HepG2 (cell line): Measurements from ENCODE around the gene SMIM9. TPM values are rescaled to one million over a fixed set of nuclear protein-coding genes. Genes with fewer than 3 reads are reported as not detected.

Experiments used
- ATAC-seq: fragments of 200-7000 bp; cut with Tn5 transposase; 3 replicates; pipeline ENCODE4 v1.9.1; 2020; ENCODE audit warnings: mild to moderate bottlenecking, moderate library complexity
- BruUV-seq: library from RNA; stranded (reverse); fragments of 400-500 nt; replicated peaks from 2 replicates; lab custom pipeline; 2021; lab: Mats Ljungman, UMichigan
- CTCF ChIA-PET: fragments of 300-600 bp; formaldehyde crosslinking; extraction: SDS; loops from one replicate; lab custom pipeline; 2021; ENCODE audit warnings: low total read pairs, inconsistent platforms, low intra/inter-chr PET ratio; lab: Yijun Ruan, JAX
- POLR2A ChIA-PET: fragments of 350-600 bp; sonication (Branson Sonifier 250); formaldehyde crosslinking; loops from one replicate; lab custom pipeline; 2020; ENCODE audit warnings: antibody characterized with exemption, inconsistent platforms; lab: Yijun Ruan, JAX
- DNase-seq: peaks from one replicate; pipeline ENCODE4 v3.0.0-alpha.2; 2015; ENCODE audit warnings: low spot score
- FAIRE-seq: peaks from 3 replicates; lab custom pipeline; 2011; peaks lifted over from hg19 to GRCh38; lab: Jason Lieb, UNC
- H2AFZ ChIP-seq: one replicate; pipeline ENCODE4 v1.6.1; 2011; ENCODE audit warnings: low read length, inconsistent platforms
- H3K27ac ChIP-seq: fragments of 300-600 bp; 3 replicates; pipeline ENCODE4 v1.8.0; 2011; ENCODE audit warnings: mixed run types, mild to moderate bottlenecking, mixed read lengths, low read length, inconsistent platforms; ENCODE audit not compliant: insufficient read depth; ENCODE audit errors: extremely low read length
- H3K27me3 ChIP-seq, 2 experiments: fragments of 200-600 bp in 1 of 2; 2 replicates in 1 of 2; 3 replicates in 1 of 2; pipeline versions ENCODE4 v1.6.0 to v1.8.0; 2011; ENCODE audit warnings: low read length in 2 of 2, mild to moderate bottlenecking in 2 of 2, moderate library complexity in 2 of 2, inconsistent platforms in 1 of 2; ENCODE audit not compliant: insufficient read depth in 2 of 2, control insufficient read depth in 1 of 2
- H3K36me3 ChIP-seq, 2 experiments: fragments of 200-600 bp in 1 of 2; replicated peaks in 1 of 2; 2 replicates in 1 of 2; 3 replicates in 1 of 2; pipeline versions ENCODE4 v1.5.1 to v1.8.0; 2011; ENCODE audit warnings: low read length in 2 of 2, inconsistent platforms in 1 of 2; ENCODE audit not compliant: insufficient read depth in 2 of 2, control insufficient read depth in 1 of 2
- H3K4me1 ChIP-seq: 2 replicates; pipeline ENCODE4 v1.5.1; 2012; ENCODE audit warnings: low read length, inconsistent platforms; ENCODE audit not compliant: insufficient read depth
- H3K4me2 ChIP-seq: 2 replicates; pipeline ENCODE4 v1.6.0; 2011; ENCODE audit warnings: low read depth, low read length, inconsistent platforms
- H3K4me3 ChIP-seq, 3 experiments: fragments of 200-600 bp in 1 of 3; sonication (generic), shearing (Covaris generic) in 1 of 3; replicated peaks in 1 of 3; 2 replicates each; pipeline ENCODE4 v1.5.1; 2011 to 2016; ENCODE audit warnings: low read length in 3 of 3, inconsistent platforms in 2 of 3, low read depth in 2 of 3, mild to moderate bottlenecking in 2 of 3, control low read depth in 1 of 3, mixed read lengths in 1 of 3; ENCODE audit not compliant: insufficient read depth in 1 of 3
- H3K79me2 ChIP-seq: one replicate; pipeline ENCODE4 v1.6.1; 2011; ENCODE audit warnings: low read length, inconsistent platforms; ENCODE audit not compliant: insufficient read depth
- H3K9ac ChIP-seq: 2 replicates; pipeline ENCODE4 v1.6.0; 2011; ENCODE audit warnings: mild to moderate bottlenecking, low read depth, low read length, inconsistent platforms; ENCODE audit not compliant: insufficient read depth
- H3K9me3 ChIP-seq: 2 replicates; pipeline ENCODE4 v1.5.1; 2012; ENCODE audit warnings: mild to moderate bottlenecking, low read length
- H4K20me1 ChIP-seq: 2 replicates; pipeline ENCODE4 v1.6.0; 2011; ENCODE audit warnings: inconsistent platforms, mild to moderate bottlenecking, low read length, moderate library complexity; ENCODE audit not compliant: insufficient read depth
- CHCHD3 ChIP-seq: sonication (generic); formaldehyde crosslinking; IDR thresholded peaks from 2 replicates; pipeline ENCODE4 v1.8.0; 2022; ENCODE audit warnings: mild to moderate bottlenecking, missing genetic modification reagents, moderate library complexity
- HNRNPLL ChIP-seq: fragments of 200-400 bp; formaldehyde crosslinking; IDR thresholded peaks from 2 replicates; pipeline ENCODE4 v1.6.1; 2017; ENCODE audit warnings: mild to moderate bottlenecking, low read depth, low read length; ENCODE audit not compliant: poor library complexity, severe bottlenecking
- MAZ ChIP-seq, 2 experiments: sonication (generic) in 1 of 2; formaldehyde crosslinking in 1 of 2; IDR thresholded peaks; 2 replicates each; pipeline versions ENCODE4 v1.5.0 to v1.6.1; 2012 to 2020; ENCODE audit warnings: low read depth in 2 of 2, mild to moderate bottlenecking in 2 of 2, borderline replicate concordance in 1 of 2, improper control_type of control experiment in 1 of 2, low read length in 1 of 2, missing genetic modification reagents in 1 of 2, moderate library complexity in 1 of 2
- MED13 ChIP-seq: sonication (generic); formaldehyde crosslinking; IDR thresholded peaks from 2 replicates; pipeline ENCODE4 v1.5.0; 2020; ENCODE audit warnings: missing genetic modification reagents
- NFE2L2 ChIP-seq: fragments of 150-350 bp; IDR thresholded peaks from 2 replicates; pipeline ENCODE4 v1.6.1; 2014; ENCODE audit warnings: low read length
- POLR2AphosphoS2 ChIP-seq: IDR thresholded peaks from 2 replicates; pipeline ENCODE4 v1.6.1; 2011; ENCODE audit warnings: low read depth, low read length, improper control_type of control experiment
- TEF ChIP-seq: sonication (generic); formaldehyde crosslinking; IDR thresholded peaks from 2 replicates; pipeline ENCODE4 v1.5.0; 2020; ENCODE audit warnings: missing genetic modification reagents
- U2AF1 ChIP-seq: fragments of 200-400 bp; formaldehyde crosslinking; optimal IDR thresholded peaks from 2 replicates; pipeline ENCODE3; 2017; ENCODE audit warnings: mild to moderate bottlenecking, low read depth, low read length
- ZNF253 ChIP-seq: sonication (generic); formaldehyde crosslinking; IDR thresholded peaks from 2 replicates; pipeline ENCODE4 v1.8.0; 2022; ENCODE audit warnings: mild to moderate bottlenecking, missing genetic modification reagents, borderline replicate concordance
- ZNF33A ChIP-seq: sonication (generic); formaldehyde crosslinking; IDR thresholded peaks from 2 replicates; pipeline ENCODE4 v1.5.1; 2020; ENCODE audit warnings: missing genetic modification reagents, mild to moderate bottlenecking, moderate library complexity, borderline replicate concordance
- ZNF615 ChIP-seq: sonication (generic); formaldehyde crosslinking; IDR thresholded peaks from 2 replicates; pipeline ENCODE4 v1.5.0; 2020; ENCODE audit warnings: mild to moderate bottlenecking, missing genetic modification reagents, borderline replicate concordance
- ZNF788 ChIP-seq: sonication (generic); formaldehyde crosslinking; IDR thresholded peaks from 2 replicates; pipeline ENCODE4 v1.5.0; 2020; ENCODE audit warnings: mild to moderate bottlenecking, missing genetic modification reagents, borderline replicate concordance
- WGBS: methylation state at CpG from one replicate; pipeline ENCODE4 v1.1.6; 2017; ENCODE audit warnings: low lambda C conversion rate; 5-methylcytosine and 5-hydroxymethylcytosine counted together
- in situ Hi-C: cut with HindIII; loops from 2 replicates; pipeline ENCODE4 v1.10.0; 2017; ENCODE audit warnings: low pct_unique_long_range_greater_than_20kb; ENCODE audit not compliant: extremely low pct_ligation_motif_present
- intact Hi-C: fragments of 100-400 bp; cut with micrococcal nuclease; formaldehyde crosslinking; loops from one replicate; pipeline ENCODE4 v1.10.0; 2022; ENCODE audit not compliant: unreplicated experiment
- polyA plus RNA-seq, 8 experiments: library from polyadenylated mRNA; depleted of rRNA in 3 of 8; stranded (reverse) in 7 of 8; unstranded in 1 of 8; fragments of >200 nt; fragmentation: Illumina TruSeq in 4 of 8; extraction: Trizol in 4 of 8; gene quantifications; 2 replicates each; pipeline versions ENCODE4 v1.2.1 to v1.2.3, GENCODE V29; 2011 to 2016; ENCODE audit warnings: low read depth in 4 of 8, missing spikeins in 1 of 8, mixed read lengths in 1 of 8; ENCODE audit not compliant: insufficient read depth in 1 of 8
- total RNA-seq, 5 experiments: library from RNA; depleted of rRNA; stranded (reverse); fragments of >200 nt; fragmentation: Illumina TruSeq; extraction: Trizol; gene quantifications; 2 replicates each; pipeline ENCODE4 v1.2.3, GENCODE V29; 2016; ENCODE audit warnings: low read depth in 1 of 5
- TF ChIP-seq, protein P1 (sequence below): sonication (generic); formaldehyde crosslinking; IDR thresholded peaks from 2 replicates; pipeline ENCODE4 v1.9.0; 2021; ENCODE audit warnings: mild to moderate bottlenecking, missing genetic modification reagents
- TF ChIP-seq, protein P2 (sequence below): IDR thresholded peaks from 2 replicates; pipeline ENCODE4 v1.6.1; 2016

The SMIM9 gene
- total and polyA plus RNA-seq, 2 of the 13 experiments (the other 11 are each of a cell fraction or from before 2014, with no cell fraction given): not detected

DNA sequence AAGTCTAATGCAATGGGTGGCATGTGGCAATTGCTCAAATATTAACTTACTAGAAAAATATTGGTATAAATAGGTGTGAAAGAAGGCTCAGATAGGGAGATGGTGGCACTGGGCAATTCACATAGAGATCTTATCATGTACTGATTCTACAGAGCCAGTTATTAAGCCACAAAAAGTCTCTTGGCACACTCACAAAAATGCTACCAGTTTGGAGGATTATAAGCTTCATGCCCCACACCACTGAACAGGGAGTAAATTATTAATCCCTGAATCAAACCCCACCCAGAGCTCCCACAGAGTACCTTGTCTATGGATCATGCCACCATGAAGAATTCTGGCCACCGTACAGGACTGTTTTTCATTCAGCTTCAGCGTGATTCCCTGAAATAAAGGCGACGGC is 43.0 kb downstream of the SMIM9 start:
- Histone ChIP-seq H3K9ac (no peak overlapping the region), H3K4me3 (no peak overlapping the region), H3K27ac (no peak overlapping the region), H3K9me3 (no peaks in the 10 kb centered on the region), H3K79me2 (no peaks in the 10 kb centered on the region), H3K27me3 (no peaks in the 10 kb centered on the region), H3K36me3 (no peaks in the 10 kb centered on the region), H3K4me1 (peaks cover 18% of the 10 kb centered on the region; the same call in 1 of the 2 replicates), H3K4me2 (no peak overlapping the region), H4K20me1 (no peaks in the 10 kb centered on the region), H2AFZ (no peak overlapping the region)
- FAIRE-seq (no peak), ATAC-seq (no peak), DNase-seq (no peak)
- WGBS: 75% methylated on average over 4 of the region's 4 CpGs
- ChIA-PET CTCF (no interaction called here), POLR2A (no interaction called here)
- BruUV-seq: no TSS peak
- TF ChIP-seq MED13 (CRISPR knock-in tag) (no peak), POLR2AphosphoS2 (no peak), TEF (CRISPR knock-in tag) (no peak), ZNF253 (CRISPR knock-in tag) (no peak), CHCHD3 (CRISPR knock-in tag) (no peak), U2AF1 (no peak), NFE2L2 (no peak), MAZ (IDR thresholded peaks at IDR 0.05; ENCODE audit: borderline replicate concordance, low read depth, low read length) (no peak), MAZ (CRISPR knock-in tag; IDR thresholded peaks at IDR 0.05; ENCODE audit: low read depth) (no peak), ZNF615 (CRISPR knock-in tag) (no peak), ZNF788 (no peak), HNRNPLL (no peak), ZNF33A (CRISPR knock-in tag) (no peak)
- TF ChIP-seq, protein P1, sequence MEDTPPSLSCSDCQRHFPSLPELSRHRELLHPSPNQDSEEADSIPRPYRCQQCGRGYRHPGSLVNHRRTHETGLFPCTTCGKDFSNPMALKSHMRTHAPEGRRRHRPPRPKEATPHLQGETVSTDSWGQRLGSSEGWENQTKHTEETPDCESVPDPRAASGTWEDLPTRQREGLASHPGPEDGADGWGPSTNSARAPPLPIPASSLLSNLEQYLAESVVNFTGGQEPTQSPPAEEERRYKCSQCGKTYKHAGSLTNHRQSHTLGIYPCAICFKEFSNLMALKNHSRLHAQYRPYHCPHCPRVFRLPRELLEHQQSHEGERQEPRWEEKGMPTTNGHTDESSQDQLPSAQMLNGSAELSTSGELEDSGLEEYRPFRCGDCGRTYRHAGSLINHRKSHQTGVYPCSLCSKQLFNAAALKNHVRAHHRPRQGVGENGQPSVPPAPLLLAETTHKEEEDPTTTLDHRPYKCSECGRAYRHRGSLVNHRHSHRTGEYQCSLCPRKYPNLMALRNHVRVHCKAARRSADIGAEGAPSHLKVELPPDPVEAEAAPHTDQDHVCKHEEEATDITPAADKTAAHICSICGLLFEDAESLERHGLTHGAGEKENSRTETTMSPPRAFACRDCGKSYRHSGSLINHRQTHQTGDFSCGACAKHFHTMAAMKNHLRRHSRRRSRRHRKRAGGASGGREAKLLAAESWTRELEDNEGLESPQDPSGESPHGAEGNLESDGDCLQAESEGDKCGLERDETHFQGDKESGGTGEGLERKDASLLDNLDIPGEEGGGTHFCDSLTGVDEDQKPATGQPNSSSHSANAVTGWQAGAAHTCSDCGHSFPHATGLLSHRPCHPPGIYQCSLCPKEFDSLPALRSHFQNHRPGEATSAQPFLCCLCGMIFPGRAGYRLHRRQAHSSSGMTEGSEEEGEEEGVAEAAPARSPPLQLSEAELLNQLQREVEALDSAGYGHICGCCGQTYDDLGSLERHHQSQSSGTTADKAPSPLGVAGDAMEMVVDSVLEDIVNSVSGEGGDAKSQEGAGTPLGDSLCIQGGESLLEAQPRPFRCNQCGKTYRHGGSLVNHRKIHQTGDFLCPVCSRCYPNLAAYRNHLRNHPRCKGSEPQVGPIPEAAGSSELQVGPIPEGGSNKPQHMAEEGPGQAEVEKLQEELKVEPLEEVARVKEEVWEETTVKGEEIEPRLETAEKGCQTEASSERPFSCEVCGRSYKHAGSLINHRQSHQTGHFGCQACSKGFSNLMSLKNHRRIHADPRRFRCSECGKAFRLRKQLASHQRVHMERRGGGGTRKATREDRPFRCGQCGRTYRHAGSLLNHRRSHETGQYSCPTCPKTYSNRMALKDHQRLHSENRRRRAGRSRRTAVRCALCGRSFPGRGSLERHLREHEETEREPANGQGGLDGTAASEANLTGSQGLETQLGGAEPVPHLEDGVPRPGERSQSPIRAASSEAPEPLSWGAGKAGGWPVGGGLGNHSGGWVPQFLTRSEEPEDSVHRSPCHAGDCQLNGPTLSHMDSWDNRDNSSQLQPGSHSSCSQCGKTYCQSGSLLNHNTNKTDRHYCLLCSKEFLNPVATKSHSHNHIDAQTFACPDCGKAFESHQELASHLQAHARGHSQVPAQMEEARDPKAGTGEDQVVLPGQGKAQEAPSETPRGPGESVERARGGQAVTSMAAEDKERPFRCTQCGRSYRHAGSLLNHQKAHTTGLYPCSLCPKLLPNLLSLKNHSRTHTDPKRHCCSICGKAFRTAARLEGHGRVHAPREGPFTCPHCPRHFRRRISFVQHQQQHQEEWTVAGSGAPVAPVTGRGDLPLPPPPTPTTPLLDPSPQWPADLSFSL (CRISPR knock-in tag): no peak
- TF ChIP-seq, protein P2, sequence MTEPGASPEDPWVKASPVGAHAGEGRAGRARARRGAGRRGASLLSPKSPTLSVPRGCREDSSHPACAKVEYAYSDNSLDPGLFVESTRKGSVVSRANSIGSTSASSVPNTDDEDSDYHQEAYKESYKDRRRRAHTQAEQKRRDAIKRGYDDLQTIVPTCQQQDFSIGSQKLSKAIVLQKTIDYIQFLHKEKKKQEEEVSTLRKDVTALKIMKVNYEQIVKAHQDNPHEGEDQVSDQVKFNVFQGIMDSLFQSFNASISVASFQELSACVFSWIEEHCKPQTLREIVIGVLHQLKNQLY: no peak
- intact Hi-C loops (no loop called here), in situ Hi-C loops (no loop called here)
